Measurements from ENCODE around the gene C10orf95. TPM values are rescaled to one million over a fixed set of nuclear protein-coding genes. Genes with fewer than 3 reads are reported as not detected.

C10orf95 gene
- total and polyA plus RNA-seq, 2 donors (not counting 1 experiment from before 2014, with no cell fraction given), result 0.32 to 0.63 TPM

GRCh38 chr10:102407425-102408130, 43.8 kb downstream of the C10orf95 start:
- ATAC-seq (ENCODE audit: low read depth), result no peak
- ChIA-PET CTCF (interaction anchor here (0.6 to 1.9 kb wide), 4 partner anchors 9 to 121 kb away, joined by 3 to 7 read pairs (median 4); no protein-coding TSS in a partner anchor), POLR2A (interaction anchor here (0.6 kb wide), 1 partner anchor 276 kb away, joined by 4 read pairs; no protein-coding TSS in a partner anchor)
- Histone ChIP-seq H3K4me3 (ENCODE audit: control extremely low read depth in 1 of 5, extremely low read depth in 1 of 5, insufficient read depth in 1 of 5, low read depth in 2 of 5, low read length in 4 of 5) (no peak overlapping the region), H3K36me3 (replicated peaks in 1 of 2; ENCODE audit: control extremely low read depth in 1 of 2, control insufficient read depth in 1 of 2, extremely low read depth in 1 of 2, insufficient read depth in 2 of 2, low read length in 1 of 2) (peaks cover 0 to 3% of the 10 kb centered on the region in 2 experiments), H4K20me1 (ENCODE audit: control insufficient read depth, insufficient read depth, low read length, poor library complexity, severe bottlenecking) (peaks cover 24% of the 10 kb centered on the region), H3K4me2 (replicated peaks; ENCODE audit: low read depth, low read length, poor library complexity, severe bottlenecking) (no peak overlapping the region), H2AFZ (ENCODE audit: insufficient read depth, low read depth, low read length, poor library complexity, severe bottlenecking) (no peak overlapping the region), H3K9me3 (ENCODE audit: control extremely low read depth in 1 of 3, control insufficient read depth in 2 of 3, insufficient read depth in 1 of 3, low read length in 2 of 3) (peaks cover 0 to 20% (median 0%) of the 10 kb centered on the region in 3 donors), H3K79me2 (ENCODE audit: control insufficient read depth, insufficient read depth, low read length) (no peaks in the 10 kb centered on the region), H3K4me1 (ENCODE audit: control insufficient read depth in 2 of 2, insufficient read depth in 2 of 2, low read length in 2 of 2) (peaks cover 20 to 27% of the 10 kb centered on the region in 2 donors), H3K9ac (ENCODE audit: low read length) (no peak overlapping the region), H3K27ac (ENCODE audit: low read length in 2 of 2) (no peak overlapping the region), H3K27me3 (replicated peaks in 1 of 4; ENCODE audit: control extremely low read depth in 1 of 4, control insufficient read depth in 3 of 4, insufficient read depth in 4 of 4, low read length in 3 of 4) (peaks cover 0 to 52% (median 34%) of the 10 kb centered on the region in 4 experiments)
- intact Hi-C loops (cut with micrococcal nuclease), result no loop called here
- H3K27ac Mint-ChIP-seq, result peak overlapping the region; percentile 20
- no peaks in the 10 kb centered on the region for H3K9me3 Mint-ChIP-seq (ENCODE audit: insufficient read depth)
- TF ChIP-seq EZH2 (IDR thresholded peaks at IDR 0.05; ENCODE audit: borderline replicate concordance, insufficient read depth, low read depth, low read length, poor library complexity, severe bottlenecking), result no peak
- TF ChIP-seq CTCF (IDR thresholded peaks at IDR 0.05), result no peak
- peaks cover 30% of the 10 kb centered on the region for H3K4me1 Mint-ChIP-seq
- peaks cover 39% of the 10 kb centered on the region for H3K27me3 Mint-ChIP-seq
- 86% methylated on average over 11 of the region's 13 CpGs for WGBS (ENCODE audit: insufficient coverage)
- H3K4me3 Mint-ChIP-seq, result peak overlapping the region; percentile 72
- DNase-seq, result peak; percentile 53

- no peak overlapping the region for H3K27ac ChIP-seq (ENCODE audit: low read length in 2 of 2)
- H3K36me3 ChIP-seq (replicated peaks in 1 of 2; ENCODE audit: control extremely low read depth in 1 of 2, control insufficient read depth in 1 of 2, extremely low read depth in 1 of 2, insufficient read depth in 2 of 2, low read length in 1 of 2), result peaks cover 0 to 10% of the 10 kb centered on the region in 2 experiments
- ChIA-PET CTCF (interaction anchor here (1.4 to 2.3 kb wide), 4 partner anchors 9 to 72 kb away, joined by 4 to 8 read pairs (median 6); no protein-coding TSS in a partner anchor), POLR2A (interaction anchor here (0.6 kb wide), 1 partner anchor 236 kb away, joined by 4 read pairs; no protein-coding TSS in a partner anchor)
- H3K9me3 ChIP-seq (ENCODE audit: control extremely low read depth in 1 of 3, control insufficient read depth in 2 of 3, insufficient read depth in 1 of 3, low read length in 2 of 3), result peaks cover 0 to 18% (median 0%) of the 10 kb centered on the region in 3 donors
- no peak overlapping the region for H3K4me2 ChIP-seq (replicated peaks; ENCODE audit: low read depth, low read length, poor library complexity, severe bottlenecking)
- H2AFZ ChIP-seq (ENCODE audit: insufficient read depth, low read depth, low read length, poor library complexity, severe bottlenecking), result no peak overlapping the region
- Mint-ChIP-seq H3K27me3 (peaks cover 32% of the 10 kb centered on the region), H3K9me3 (ENCODE audit: insufficient read depth) (no peaks in the 10 kb centered on the region), H3K4me1 (peaks cover 28% of the 10 kb centered on the region), H3K4me3 (peak overlapping the region; percentile 11), H3K27ac (peak overlapping the region; percentile 4)
- peaks cover 20 to 27% of the 10 kb centered on the region in 2 donors for H3K4me1 ChIP-seq (ENCODE audit: control insufficient read depth in 2 of 2, insufficient read depth in 2 of 2, low read length in 2 of 2)
- no CpG with 5 or more reads among the region's 2 CpGs for WGBS (ENCODE audit: insufficient coverage)
- H4K20me1 ChIP-seq (ENCODE audit: control insufficient read depth, insufficient read depth, low read length, poor library complexity, severe bottlenecking), result peaks cover 32% of the 10 kb centered on the region
- intact Hi-C loops (cut with micrococcal nuclease), result no loop called here
- no peak for ATAC-seq (ENCODE audit: low read depth)
- DNase-seq, result peak; percentile 40
- no peak overlapping the region for H3K4me3 ChIP-seq (ENCODE audit: control extremely low read depth in 1 of 5, extremely low read depth in 1 of 5, insufficient read depth in 1 of 5, low read depth in 2 of 5, low read length in 4 of 5)
- H3K79me2 ChIP-seq (ENCODE audit: control insufficient read depth, insufficient read depth, low read length), result no peaks in the 10 kb centered on the region
- peaks cover 0 to 45% (median 31%) of the 10 kb centered on the region in 4 experiments for H3K27me3 ChIP-seq (replicated peaks in 1 of 4; ENCODE audit: control extremely low read depth in 1 of 4, control insufficient read depth in 3 of 4, insufficient read depth in 4 of 4, low read length in 3 of 4)
- no peak for TF ChIP-seq CTCF (IDR thresholded peaks at IDR 0.05)
- H3K9ac ChIP-seq (ENCODE audit: low read length), result no peak overlapping the region
These were observed 44.5 kb downstream of the C10orf95 start for GRCh38 chr10:102406815-102407214.

Measured in B cell (primary cell).